GM18505 (cell line): ENCODE results near the gene TVP23B.
A peak's percentile ranks its signal among the peaks of the same experiment; 100 is the strongest.
"Not testable (repeated sequence)": the region's sequence is repeated elsewhere in the genome, so short reads cannot be mapped to it uniquely, and the experiment has no call there.

ENCODE experiments used
- ATAC-seq: cut with Tn5 transposase; IDR thresholded peaks from one replicate; pipeline ENCODE4 v1.9.1; 2021; ENCODE audit not compliant: unreplicated experiment
- POLR2A ChIP-seq: IDR thresholded peaks from 4 replicates; pipeline ENCODE4 v1.6.1; 2011; ENCODE audit warnings: borderline replicate concordance; ENCODE audit not compliant: insufficient read depth, insufficient read length; ENCODE audit errors: extremely low read depth

The TVP23B gene

GRCh38 chr17:18780991-18781718 lies at the start of gene TVP23B:
Gene TVP23B (plus strand): TSS chr17:18781183. CDS start chr17:18781294, 111 bp downstream.
- peak; percentile 64 for TF ChIP-seq POLR2A
- ATAC-seq, result peak; percentile 98

- ATAC-seq, result not testable (repeated sequence)
Observed at GRCh38 chr17:18732438-18732837, 48.5 kb upstream of the TVP23B start.

GRCh38 chr17:18733350-18733749 lies 47.6 kb upstream of the TVP23B start:
- not testable (repeated sequence) for ATAC-seq

- ATAC-seq, result not testable (repeated sequence)
Observed at GRCh38 chr17:18739616-18740391, 41.2 kb upstream of the TVP23B start.

GRCh38 chr17:18741228-18741627 lies 39.8 kb upstream of the TVP23B start:
- not testable (repeated sequence) for ATAC-seq

- not testable (repeated sequence) for ATAC-seq
Observed at GRCh38 chr17:18743699-18744421, 37.1 kb upstream of the TVP23B start, which contains the start of gene FBXW10. Gene FBXW10 (plus strand): TSS chr17:18744054. CDS start chr17:18744245, 191 bp downstream.

GRCh38 chr17:18744726-18745125 lies 36.3 kb upstream of the TVP23B start:
- not testable (repeated sequence) for ATAC-seq

GRCh38 chr17:18746551-18746950 lies 34.4 kb upstream of the TVP23B start:
- not testable (repeated sequence) for ATAC-seq

GRCh38 chr17:18747501-18747900 lies 33.5 kb upstream of the TVP23B start:
- ATAC-seq, result not testable (repeated sequence)

- ATAC-seq, result not testable (repeated sequence)
Observed at GRCh38 chr17:18750242-18750641, 30.7 kb upstream of the TVP23B start.

GRCh38 chr17:18753829-18754409 lies 27.1 kb upstream of the TVP23B start:
- ATAC-seq, result not testable (repeated sequence)

GRCh38 chr17:18755969-18756368 lies 25.0 kb upstream of the TVP23B start:
- not testable (repeated sequence) for ATAC-seq

GRCh38 chr17:18757368-18758044 lies 23.5 kb upstream of the TVP23B start:
- not testable (repeated sequence) for ATAC-seq

- ATAC-seq, result not testable (repeated sequence)
Observed at GRCh38 chr17:18758344-18758743, 22.6 kb upstream of the TVP23B start.

- ATAC-seq, result not testable (repeated sequence)
Observed at GRCh38 chr17:18760221-18760620, 20.8 kb upstream of the TVP23B start.

- not testable (repeated sequence) for ATAC-seq
Observed at GRCh38 chr17:18770572-18770971, 10.4 kb upstream of the TVP23B start.

- ATAC-seq, result not testable (repeated sequence)
Observed at GRCh38 chr17:18771066-18771465, 9.9 kb upstream of the TVP23B start.
